HepG2 (cell line): Measurements from ENCODE around the gene CYP2J2. TPM values are rescaled to one million over a fixed set of nuclear protein-coding genes. Genes with fewer than 3 reads are reported as not detected.

ENCODE experiments used
- ATAC-seq: fragments of 200-7000 bp; cut with Tn5 transposase; 3 replicates; pipeline ENCODE4 v1.9.1; 2020; ENCODE audit warnings: mild to moderate bottlenecking, moderate library complexity
- BruUV-seq: library from RNA; stranded (reverse); fragments of 400-500 nt; replicated peaks from 2 replicates; lab custom pipeline; 2021; lab: Mats Ljungman, UMichigan
- CTCF ChIA-PET: fragments of 300-600 bp; formaldehyde crosslinking; extraction: SDS; loops from one replicate; lab custom pipeline; 2021; ENCODE audit warnings: low total read pairs, inconsistent platforms, low intra/inter-chr PET ratio; lab: Yijun Ruan, JAX
- POLR2A ChIA-PET: fragments of 350-600 bp; sonication (Branson Sonifier 250); formaldehyde crosslinking; loops from one replicate; lab custom pipeline; 2020; ENCODE audit warnings: antibody characterized with exemption, inconsistent platforms; lab: Yijun Ruan, JAX
- DNase-seq: peaks from one replicate; pipeline ENCODE4 v3.0.0-alpha.2; 2015; ENCODE audit warnings: low spot score
- FAIRE-seq: peaks from 3 replicates; lab custom pipeline; 2011; peaks lifted over from hg19 to GRCh38; lab: Jason Lieb, UNC
- H2AFZ ChIP-seq: one replicate; pipeline ENCODE4 v1.6.1; 2011; ENCODE audit warnings: low read length, inconsistent platforms
- H3K27ac ChIP-seq: fragments of 300-600 bp; 3 replicates; pipeline ENCODE4 v1.8.0; 2011; ENCODE audit warnings: mixed run types, mild to moderate bottlenecking, mixed read lengths, low read length, inconsistent platforms; ENCODE audit not compliant: insufficient read depth; ENCODE audit errors: extremely low read length
- H3K27me3 ChIP-seq, 2 experiments: fragments of 200-600 bp in 1 of 2; 2 replicates in 1 of 2; 3 replicates in 1 of 2; pipeline versions ENCODE4 v1.6.0 to v1.8.0; 2011; ENCODE audit warnings: low read length in 2 of 2, mild to moderate bottlenecking in 2 of 2, moderate library complexity in 2 of 2, inconsistent platforms in 1 of 2; ENCODE audit not compliant: insufficient read depth in 2 of 2, control insufficient read depth in 1 of 2
- H3K36me3 ChIP-seq, 2 experiments: fragments of 200-600 bp in 1 of 2; replicated peaks in 1 of 2; 2 replicates in 1 of 2; 3 replicates in 1 of 2; pipeline versions ENCODE4 v1.5.1 to v1.8.0; 2011; ENCODE audit warnings: low read length in 2 of 2, inconsistent platforms in 1 of 2; ENCODE audit not compliant: insufficient read depth in 2 of 2, control insufficient read depth in 1 of 2
- H3K4me1 ChIP-seq: 2 replicates; pipeline ENCODE4 v1.5.1; 2012; ENCODE audit warnings: low read length, inconsistent platforms; ENCODE audit not compliant: insufficient read depth
- H3K4me2 ChIP-seq: 2 replicates; pipeline ENCODE4 v1.6.0; 2011; ENCODE audit warnings: low read depth, low read length, inconsistent platforms
- H3K4me3 ChIP-seq, 3 experiments: fragments of 200-600 bp in 1 of 3; sonication (generic), shearing (Covaris generic) in 1 of 3; replicated peaks in 1 of 3; 2 replicates each; pipeline ENCODE4 v1.5.1; 2011 to 2016; ENCODE audit warnings: low read length in 3 of 3, inconsistent platforms in 2 of 3, low read depth in 2 of 3, mild to moderate bottlenecking in 2 of 3, control low read depth in 1 of 3, mixed read lengths in 1 of 3; ENCODE audit not compliant: insufficient read depth in 1 of 3
- H3K79me2 ChIP-seq: one replicate; pipeline ENCODE4 v1.6.1; 2011; ENCODE audit warnings: low read length, inconsistent platforms; ENCODE audit not compliant: insufficient read depth
- H3K9ac ChIP-seq: 2 replicates; pipeline ENCODE4 v1.6.0; 2011; ENCODE audit warnings: mild to moderate bottlenecking, low read depth, low read length, inconsistent platforms; ENCODE audit not compliant: insufficient read depth
- H3K9me3 ChIP-seq: 2 replicates; pipeline ENCODE4 v1.5.1; 2012; ENCODE audit warnings: mild to moderate bottlenecking, low read length
- H4K20me1 ChIP-seq: 2 replicates; pipeline ENCODE4 v1.6.0; 2011; ENCODE audit warnings: inconsistent platforms, mild to moderate bottlenecking, low read length, moderate library complexity; ENCODE audit not compliant: insufficient read depth
- ARID3A ChIP-seq: IDR thresholded peaks from 2 replicates; pipeline ENCODE4 v1.6.1; 2012; ENCODE audit warnings: low read depth, low read length, improper control_type of control experiment
- ARID4A ChIP-seq: sonication (generic); formaldehyde crosslinking; IDR thresholded peaks from 2 replicates; pipeline ENCODE4 v1.5.0; 2020; ENCODE audit warnings: mild to moderate bottlenecking, missing genetic modification reagents, borderline replicate concordance
- BCL3 ChIP-seq: sonication (generic); formaldehyde crosslinking; IDR thresholded peaks from 2 replicates; pipeline ENCODE4 v1.5.1; 2020; ENCODE audit warnings: mild to moderate bottlenecking, missing genetic modification reagents, moderate library complexity
- CBX5 ChIP-seq: sonication (generic); formaldehyde crosslinking; IDR thresholded peaks from 2 replicates; pipeline ENCODE4 v1.4.0; 2020; ENCODE audit warnings: missing genetic modification reagents, borderline replicate concordance
- CEBPB ChIP-seq: IDR thresholded peaks from 2 replicates; pipeline ENCODE4 v1.6.1; 2011; ENCODE audit warnings: low read depth, low read length, improper control_type of control experiment, borderline replicate concordance
- GTF2F1 ChIP-seq: fragments of 150-350 bp; IDR thresholded peaks from 2 replicates; pipeline ENCODE4 v1.6.1; 2014; ENCODE audit warnings: low read length
- HDAC2 ChIP-seq: sonication (generic); formaldehyde crosslinking; IDR thresholded peaks from 2 replicates; pipeline ENCODE4 v1.4.0; 2020; ENCODE audit warnings: missing genetic modification reagents
- PAXIP1 ChIP-seq: sonication (generic); formaldehyde crosslinking; conservative IDR thresholded peaks from 2 replicates; pipeline ENCODE4 v1.4.0; 2020; ENCODE audit warnings: mild to moderate bottlenecking, missing genetic modification reagents, moderate library complexity
- RAD51 ChIP-seq: fragments of 450-650 bp; IDR thresholded peaks from 2 replicates; pipeline ENCODE4 v1.6.1; 2016; ENCODE audit warnings: borderline replicate concordance
- RFX1 ChIP-seq: fragments of 450-650 bp; IDR thresholded peaks from 2 replicates; pipeline ENCODE4 v1.6.1; 2017
- U2AF2 ChIP-seq: fragments of 200-400 bp; formaldehyde crosslinking; IDR thresholded peaks from 2 replicates; pipeline ENCODE4 v1.6.1; 2017; ENCODE audit warnings: low read depth, mild to moderate bottlenecking, low read length
- ZC3H4 ChIP-seq: sonication (generic); formaldehyde crosslinking; IDR thresholded peaks from 2 replicates; pipeline ENCODE4 v1.4.0; 2020; ENCODE audit warnings: missing genetic modification reagents, borderline replicate concordance
- ZNF274 ChIP-seq: sonication (generic); formaldehyde crosslinking; IDR thresholded peaks from 2 replicates; pipeline ENCODE4 v1.5.1; 2020; ENCODE audit warnings: mild to moderate bottlenecking, missing genetic modification reagents
- ZNF747 ChIP-seq: sonication (generic); formaldehyde crosslinking; IDR thresholded peaks from 2 replicates; pipeline ENCODE4 v1.8.1; 2023; ENCODE audit warnings: missing genetic modification reagents, mild to moderate bottlenecking, borderline replicate concordance
- WGBS: methylation state at CpG from one replicate; pipeline ENCODE4 v1.1.6; 2017; ENCODE audit warnings: low lambda C conversion rate; 5-methylcytosine and 5-hydroxymethylcytosine counted together
- in situ Hi-C: cut with HindIII; loops from 2 replicates; pipeline ENCODE4 v1.10.0; 2017; ENCODE audit warnings: low pct_unique_long_range_greater_than_20kb; ENCODE audit not compliant: extremely low pct_ligation_motif_present
- intact Hi-C: fragments of 100-400 bp; cut with micrococcal nuclease; formaldehyde crosslinking; loops from one replicate; pipeline ENCODE4 v1.10.0; 2022; ENCODE audit not compliant: unreplicated experiment
- polyA plus RNA-seq, 8 experiments: library from polyadenylated mRNA; depleted of rRNA in 3 of 8; stranded (reverse) in 7 of 8; unstranded in 1 of 8; fragments of >200 nt; fragmentation: Illumina TruSeq in 4 of 8; extraction: Trizol in 4 of 8; gene quantifications; 2 replicates each; pipeline versions ENCODE4 v1.2.1 to v1.2.3, GENCODE V29; 2011 to 2016; ENCODE audit warnings: low read depth in 4 of 8, missing spikeins in 1 of 8, mixed read lengths in 1 of 8; ENCODE audit not compliant: insufficient read depth in 1 of 8
- total RNA-seq, 5 experiments: library from RNA; depleted of rRNA; stranded (reverse); fragments of >200 nt; fragmentation: Illumina TruSeq; extraction: Trizol; gene quantifications; 2 replicates each; pipeline ENCODE4 v1.2.3, GENCODE V29; 2016; ENCODE audit warnings: low read depth in 1 of 5

CYP2J2 gene
- total and polyA plus RNA-seq, 2 of the 13 experiments (the other 11 are each of a cell fraction or from before 2014, with no cell fraction given): 2.1 to 5.9 TPM

- ChIA-PET POLR2A (no interaction called here), CTCF (interaction anchor here (2.6 kb wide), 1 partner anchor 67 kb away, joined by 27 read pairs; no protein-coding TSS in a partner anchor)
- no TSS peak for BruUV-seq
- WGBS: 45% methylated on average over 3 of the region's 3 CpGs
- intact Hi-C loops (loop anchor here (1.0 kb wide), 1 partner anchor 67 kb away; no protein-coding TSS in a partner anchor), in situ Hi-C loops (loop anchor here (5.0 kb wide), 1 partner anchor 67 kb away; no protein-coding TSS in a partner anchor)
- peak; percentile 47 for ATAC-seq
- H3K9ac ChIP-seq: no peak overlapping the region
- no peak overlapping the region for H2AFZ ChIP-seq
- H3K27ac ChIP-seq: no peak overlapping the region
- no peaks in the 10 kb centered on the region for H4K20me1 ChIP-seq
- no peaks in the 10 kb centered on the region for H3K79me2 ChIP-seq
- no peaks in the 10 kb centered on the region for H3K36me3 ChIP-seq
- no peak for FAIRE-seq
- H3K4me3 ChIP-seq: no peak overlapping the region
- peaks cover 9% of the 10 kb centered on the region for H3K4me1 ChIP-seq
- H3K9me3 ChIP-seq: no peaks in the 10 kb centered on the region
- no peaks in the 10 kb centered on the region for H3K27me3 ChIP-seq
- DNase-seq: no peak
- no peak overlapping the region for H3K4me2 ChIP-seq
- TF ChIP-seq U2AF2 (no peak), ARID3A (no peak), ARID4A (CRISPR knock-in tag) (no peak), GTF2F1 (no peak), ZC3H4 (CRISPR knock-in tag) (no peak), RAD51 (no peak), BCL3 (no peak), CEBPB (0 out of 2 replicates have a peak, but pooled peaks have one; percentile 4), PAXIP1 (CRISPR knock-in tag) (0 out of 2 replicates have a peak, but pooled peaks have one; percentile 27), ZNF747 (CRISPR knock-in tag) (no peak), CBX5 (CRISPR knock-in tag) (no peak), ZNF274 (no peak), RFX1 (no peak), HDAC2 (CRISPR knock-in tag) (no peak)
Measured at GRCh38 chr1:59879996-59880505, 46.5 kb downstream of the CYP2J2 start.
